OCI-LY1 (cell line): ENCODE data around the gene SIRPG.

ENCODE experiments used
- H2AFZ ChIP-seq: fragments of 200-600 bp; sonication (generic), shearing (Covaris generic); 2 replicates; pipeline ENCODE4 v1.6.0; 2014; ENCODE audit warnings: antibody characterized with exemption, mild to moderate bottlenecking, low read length
- H3F3A ChIP-seq: fragments of 200-600 bp; sonication (generic), shearing (Covaris generic); 2 replicates; pipeline ENCODE4 v1.6.0; 2014; ENCODE audit warnings: mild to moderate bottlenecking, antibody characterized with exemption, low read length, moderate library complexity; ENCODE audit not compliant: insufficient read depth
- H3K27ac ChIP-seq: fragments of 200-600 bp; sonication (generic); 2 replicates; pipeline ENCODE4 v1.5.1; 2014; ENCODE audit warnings: low read length, mixed run types, mild to moderate bottlenecking, low read depth; ENCODE audit not compliant: poor library complexity, severe bottlenecking
- H3K27me3 ChIP-seq: fragments of 200-600 bp; sonication (generic); 2 replicates; pipeline ENCODE4 v1.6.0; 2014; ENCODE audit warnings: antibody characterized with exemption, mild to moderate bottlenecking, low read length, moderate library complexity; ENCODE audit not compliant: insufficient read depth
- H3K36me3 ChIP-seq: fragments of 200-600 bp; sonication (generic); 2 replicates; pipeline ENCODE4 v1.6.1; 2014; ENCODE audit warnings: mild to moderate bottlenecking, antibody characterized with exemption, low read length, moderate library complexity, mixed read lengths; ENCODE audit not compliant: insufficient read depth
- H3K4me1 ChIP-seq: fragments of 200-600 bp; sonication (generic); 2 replicates; pipeline ENCODE4 v1.5.1; 2014; ENCODE audit warnings: mild to moderate bottlenecking, low read length, moderate library complexity; ENCODE audit not compliant: insufficient read depth, severe bottlenecking
- H3K4me2 ChIP-seq: fragments of 200-600 bp; sonication (generic), shearing (Covaris generic); 2 replicates; pipeline ENCODE4 v1.6.1; 2014; ENCODE audit warnings: low read length
- H3K4me3 ChIP-seq: fragments of 200-600 bp; sonication (generic); 2 replicates; pipeline ENCODE4 v1.5.1; 2014; ENCODE audit warnings: low read length, low read depth, mild to moderate bottlenecking, mixed read lengths; ENCODE audit not compliant: poor library complexity, severe bottlenecking
- H3K79me2 ChIP-seq: fragments of 200-600 bp; shearing (Covaris generic); 2 replicates; pipeline ENCODE4 v1.6.1; 2016; ENCODE audit warnings: mixed run types, low read length, mixed read lengths; ENCODE audit not compliant: insufficient read depth
- H3K9ac ChIP-seq: fragments of 200-600 bp; sonication (generic), shearing (Covaris generic); 2 replicates; pipeline ENCODE4 v1.6.1; 2014; ENCODE audit warnings: mild to moderate bottlenecking, low read length, mixed read lengths
- H3K9me2 ChIP-seq: fragments of 200-600 bp; sonication (generic), shearing (Covaris generic); 2 replicates; pipeline ENCODE4 v1.6.1; 2014; ENCODE audit warnings: low read depth, mild to moderate bottlenecking, low read length, mixed read lengths
- H3K9me3 ChIP-seq: fragments of 200-600 bp; shearing (Covaris generic); 2 replicates; pipeline ENCODE4 v1.6.1; 2014; ENCODE audit warnings: low read length, mixed read lengths
- H4K20me1 ChIP-seq: fragments of 200-600 bp; sonication (generic), shearing (Covaris generic); 2 replicates; pipeline ENCODE4 v1.6.0; 2016; ENCODE audit warnings: mild to moderate bottlenecking, low read length; ENCODE audit not compliant: insufficient read depth
- CTCF ChIP-seq: fragments of 200-600 bp; sonication (generic), shearing (Covaris generic); IDR thresholded peaks from 2 replicates; pipeline ENCODE4 v1.5.1; 2017; ENCODE audit warnings: mild to moderate bottlenecking, antibody characterized with exemption, low read length, moderate library complexity, mixed read lengths
- EZH2 ChIP-seq: fragments of 200-600 bp; sonication (generic), shearing (Covaris generic); IDR thresholded peaks from 2 replicates; pipeline ENCODE4 v1.8.0; 2017; ENCODE audit warnings: borderline replicate concordance, mixed run types, mild to moderate bottlenecking, antibody characterized with exemption, low read length, moderate library complexity, mixed read lengths

SIRPG gene

GRCh38 chr20:1671891-1672669, 14.5 kb upstream of the SIRPG start:
- no peaks in the 10 kb centered on the region for H3K9me3 ChIP-seq
- H3K79me2 ChIP-seq = no peaks in the 10 kb centered on the region
- no peak overlapping the region for H2AFZ ChIP-seq
- no peaks in the 10 kb centered on the region for H3K4me1 ChIP-seq
- TF ChIP-seq EZH2 (no peak), CTCF (no peak)
- H3K27ac ChIP-seq = no peak overlapping the region
- no peaks in the 10 kb centered on the region for H3K36me3 ChIP-seq
- no peaks in the 10 kb centered on the region for H3K9me2 ChIP-seq
- H3K9ac ChIP-seq = no peak overlapping the region
- H3F3A ChIP-seq = no peaks in the 10 kb centered on the region
- no peaks in the 10 kb centered on the region for H4K20me1 ChIP-seq
- no peak overlapping the region for H3K4me2 ChIP-seq
- no peaks in the 10 kb centered on the region; the same call in 1 of the 2 replicates for H3K27me3 ChIP-seq
- no peak overlapping the region for H3K4me3 ChIP-seq

- Histone ChIP-seq H3K4me2 (no peak overlapping the region), H3K27ac (no peak overlapping the region), H3K9me3 (no peaks in the 10 kb centered on the region), H3K79me2 (no peaks in the 10 kb centered on the region), H3K9ac (no peak overlapping the region), H3K36me3 (no peaks in the 10 kb centered on the region), H3F3A (no peaks in the 10 kb centered on the region), H3K4me1 (no peaks in the 10 kb centered on the region), H3K27me3 (no peaks in the 10 kb centered on the region; the same call in 1 of the 2 replicates), H3K4me3 (no peak overlapping the region), H3K9me2 (no peaks in the 10 kb centered on the region), H2AFZ (no peak overlapping the region), H4K20me1 (no peaks in the 10 kb centered on the region)
- no peak for TF ChIP-seq EZH2
- TF ChIP-seq CTCF = no peak
These were observed 11.7 kb upstream of the SIRPG start for GRCh38 chr20:1669304-1669703.

- TF ChIP-seq EZH2 (no peak), CTCF (no peak)
- Histone ChIP-seq H3K27ac (no peak overlapping the region), H3K9me3 (no peaks in the 10 kb centered on the region), H3K79me2 (no peaks in the 10 kb centered on the region), H3K4me1 (no peaks in the 10 kb centered on the region), H3K27me3 (no peaks in the 10 kb centered on the region), H3F3A (no peaks in the 10 kb centered on the region), H2AFZ (no peak overlapping the region), H3K9me2 (no peaks in the 10 kb centered on the region), H3K9ac (no peak overlapping the region), H3K36me3 (no peaks in the 10 kb centered on the region), H3K4me3 (no peak overlapping the region), H3K4me2 (no peak overlapping the region), H4K20me1 (no peaks in the 10 kb centered on the region)
These were observed 10.0 kb upstream of the SIRPG start for GRCh38 chr20:1667502-1668085.
